HT1080 (cell line): ENCODE measurements around the gene CD69. TPM values are rescaled to one million over a fixed set of nuclear protein-coding genes. Genes with fewer than 3 reads are reported as not detected.
A peak's percentile ranks its signal among the peaks of the same experiment; 100 is the strongest.
"Not testable (repeated sequence)": the region's sequence is repeated elsewhere in the genome, so short reads cannot be mapped to it uniquely, and the experiment has no call there.

ENCODE experiments used
- DNase-seq: peaks from one replicate; pipeline ENCODE4 v3.0.0-alpha.2; 2015; ENCODE audit warnings: low read depth
- total RNA-seq: library from RNA; depleted of rRNA; stranded (reverse); fragments of >200 nt; shearing (Covaris generic); gene quantifications from 2 replicates; pipeline ENCODE4 v1.2.3, GENCODE V29; 2014

Gene CD69
- total RNA-seq, 1 experiment from 2014 or later: 0.16 TPM

- peak; percentile 24 for DNase-seq
These were observed 9.2 kb downstream of the CD69 start for GRCh38 chr12:9751204-9752144.

GRCh38 chr12:9750276-9751203 is 10.2 kb downstream of the CD69 start:
- DNase-seq: peak; percentile 59

GRCh38 chr12:9749640-9750039 is 11.1 kb downstream of the CD69 start:
- DNase-seq: no peak

- no peak for DNase-seq
These were observed 15.5 kb downstream of the CD69 start for GRCh38 chr12:9745199-9745598.

- DNase-seq: no peak
These were observed 18.0 kb downstream of the CD69 start for GRCh38 chr12:9742661-9743060.

- DNase-seq: no peak
These were observed 19.0 kb downstream of the CD69 start for GRCh38 chr12:9741726-9742125.

- no peak for DNase-seq
These were observed 20.5 kb downstream of the CD69 start for GRCh38 chr12:9740106-9740750.

GRCh38 chr12:9739404-9740105 is 21.1 kb downstream of the CD69 start:
- DNase-seq: not testable (repeated sequence)

- DNase-seq: not testable (repeated sequence)
These were observed 21.8 kb downstream of the CD69 start for GRCh38 chr12:9738905-9739304.

- no peak for DNase-seq
These were observed 23.6 kb downstream of the CD69 start for GRCh38 chr12:9736936-9737705.

GRCh38 chr12:9735601-9736000 is 25.1 kb downstream of the CD69 start:
- DNase-seq: no peak

- DNase-seq: no peak
These were observed 27.7 kb downstream of the CD69 start, which contains the start of gene CLECL1 for GRCh38 chr12:9732921-9733461. TSS of gene CLECL1 (minus strand) at chr12:9733097.

- DNase-seq: no peak
These were observed 28.9 kb downstream of the CD69 start for GRCh38 chr12:9731797-9732196.

GRCh38 chr12:9731393-9731792 is 29.3 kb downstream of the CD69 start:
- no peak for DNase-seq

GRCh38 chr12:9730591-9730990 is 30.1 kb downstream of the CD69 start:
- no peak for DNase-seq

- DNase-seq: no peak
These were observed 30.7 kb downstream of the CD69 start for GRCh38 chr12:9730011-9730410.

- DNase-seq: no peak
These were observed 31.6 kb downstream of the CD69 start for GRCh38 chr12:9729082-9729481.

- DNase-seq: no peak
These were observed 32.9 kb downstream of the CD69 start for GRCh38 chr12:9727813-9728212.

- no peak for DNase-seq
These were observed 35.4 kb downstream of the CD69 start for GRCh38 chr12:9725213-9725870.
